HG02885 (cell line): Measurements from ENCODE around the gene AMBP.

Source experiments
- ATAC-seq: cut with Tn5 transposase; IDR thresholded peaks from one replicate; pipeline ENCODE4 v1.9.1; 2021; ENCODE audit warnings: mild to moderate bottlenecking; ENCODE audit not compliant: unreplicated experiment, poor library complexity

Gene AMBP

GRCh38 chr9:114114364-114114763 is 36.3 kb upstream of the AMBP start:
- ATAC-seq, result no peak

- ATAC-seq, result no peak
Measured at GRCh38 chr9:114112778-114113584, 34.9 kb upstream of the AMBP start.

- no peak for ATAC-seq
Measured at GRCh38 chr9:114112325-114112724, 34.2 kb upstream of the AMBP start.

GRCh38 chr9:114110180-114110579 is 32.1 kb upstream of the AMBP start:
- ATAC-seq, result no peak

- ATAC-seq, result no peak
Measured at GRCh38 chr9:114109124-114109523, 31.0 kb upstream of the AMBP start.

- peak; percentile 75 for ATAC-seq
Measured at GRCh38 chr9:114108016-114108833, 30.1 kb upstream of the AMBP start.

GRCh38 chr9:114107286-114108001 is 29.3 kb upstream of the AMBP start:
- peak; percentile 21 for ATAC-seq

GRCh38 chr9:114105236-114105635 is 27.1 kb upstream of the AMBP start:
- no peak for ATAC-seq

GRCh38 chr9:114102484-114102883 is 24.4 kb upstream of the AMBP start:
- no peak for ATAC-seq

GRCh38 chr9:114100536-114100935 is 22.4 kb upstream of the AMBP start:
- ATAC-seq, result no peak

GRCh38 chr9:114099669-114100270 is 21.7 kb upstream of the AMBP start:
- no peak for ATAC-seq

GRCh38 chr9:114098936-114099668 is 21.0 kb upstream of the AMBP start, which contains the start of gene KIF12:
Gene KIF12, minus strand, starts transcription at chr9:114099292. Its CDS starts 16 bp downstream, at chr9:114099276.
- no peak for ATAC-seq

GRCh38 chr9:114098021-114098935 is 20.2 kb upstream of the AMBP start:
- no peak for ATAC-seq

- ATAC-seq, result no peak
Measured at GRCh38 chr9:114097613-114098020, 19.5 kb upstream of the AMBP start.

GRCh38 chr9:114096866-114097612 is 18.9 kb upstream of the AMBP start:
- no peak for ATAC-seq

- ATAC-seq, result no peak
Measured at GRCh38 chr9:114096041-114096511, 18.0 kb upstream of the AMBP start.

- no peak for ATAC-seq
Measured at GRCh38 chr9:114094971-114095370, 16.9 kb upstream of the AMBP start.
